Neural progenitor cell (in vitro differentiated cells): Measurements from ENCODE around the gene GPS1. TPM values are rescaled to one million over a fixed set of nuclear protein-coding genes. Genes with fewer than 3 reads are reported as not detected.

Experiments
- DNase-seq: peaks from one replicate; pipeline ENCODE4 v3.0.0-alpha.2; 2016; ENCODE audit warnings: low spot score
- H2AFZ ChIP-seq: fragments of 200-600 bp; sonication (generic); replicated peaks from 2 replicates; pipeline ENCODE4 v1.6.1; 2016; ENCODE audit warnings: antibody characterized with exemption
- H3F3A ChIP-seq: fragments of 200-600 bp; sonication (generic); 2 replicates; pipeline ENCODE4 v1.6.1; 2016; ENCODE audit warnings: antibody characterized with exemption, low read depth
- H3K27ac ChIP-seq: fragments of 200-600 bp; sonication (generic); 2 replicates; pipeline ENCODE4 v1.5.1; 2016; ENCODE audit warnings: mild to moderate bottlenecking
- H3K27me3 ChIP-seq: fragments of 200-600 bp; sonication (generic); 2 replicates; pipeline ENCODE4 v1.6.1; 2016; ENCODE audit warnings: mild to moderate bottlenecking, moderate library complexity
- H3K36me3 ChIP-seq: fragments of 200-600 bp; sonication (generic); 2 replicates; pipeline ENCODE4 v1.5.1; 2016
- H3K4me1 ChIP-seq: fragments of 200-600 bp; sonication (generic); 2 replicates; pipeline ENCODE4 v1.6.1; 2016; ENCODE audit warnings: mixed run types
- H3K4me2 ChIP-seq: fragments of 200-600 bp; sonication (generic); 2 replicates; pipeline ENCODE4 v1.6.1; 2016
- H3K4me3 ChIP-seq: fragments of 200-600 bp; sonication (generic); 2 replicates; pipeline ENCODE4 v1.5.1; 2016
- H3K79me2 ChIP-seq: fragments of 200-600 bp; sonication (generic); 2 replicates; pipeline ENCODE4 v1.6.1; 2016; ENCODE audit warnings: low read depth
- H3K9ac ChIP-seq: fragments of 200-600 bp; sonication (generic); 2 replicates; pipeline ENCODE4 v1.6.1; 2016
- H3K9me3 ChIP-seq: fragments of 200-600 bp; sonication (generic); 2 replicates; pipeline ENCODE4 v1.5.1; 2016; ENCODE audit warnings: low read depth
- H4K20me1 ChIP-seq: fragments of 200-600 bp; sonication (generic); 2 replicates; pipeline ENCODE4 v1.6.1; 2016; ENCODE audit warnings: low read depth
- H3K27ac Mint-ChIP-seq: 3 replicates; pipeline ENCODE4 v1.8.0; 2021; ENCODE audit warnings: mixed read lengths
- H3K27me3 Mint-ChIP-seq: 2 replicates; pipeline ENCODE4 v1.8.0; 2022; ENCODE audit warnings: low read depth, mild to moderate bottlenecking, inconsistent platforms, moderate library complexity, mixed read lengths; ENCODE audit not compliant: insufficient read depth
- H3K36me3 Mint-ChIP-seq: 3 replicates; pipeline ENCODE4 v1.8.0; 2021; ENCODE audit warnings: mixed read lengths
- H3K4me1 Mint-ChIP-seq: 3 replicates; pipeline ENCODE4 v1.8.0; 2021; ENCODE audit warnings: mixed read lengths
- H3K4me3 Mint-ChIP-seq: 3 replicates; pipeline ENCODE4 v1.8.0; 2021; ENCODE audit warnings: mild to moderate bottlenecking, moderate library complexity, mixed read lengths
- H3K9me3 Mint-ChIP-seq: 3 replicates; pipeline ENCODE4 v1.8.0; 2020; ENCODE audit warnings: mixed read lengths
- EZH2 ChIP-seq: fragments of 200-600 bp; sonication (generic); IDR thresholded peaks from 2 replicates; pipeline ENCODE4 v1.6.1; 2017; ENCODE audit warnings: antibody characterized with exemption, mild to moderate bottlenecking, moderate library complexity
- EZH2phosphoT487 ChIP-seq: fragments of 200-600 bp; sonication (generic); IDR thresholded peaks from 2 replicates; pipeline ENCODE4 v1.6.1; 2017; ENCODE audit warnings: antibody characterized with exemption
- total RNA-seq: library from RNA; depleted of rRNA; stranded (reverse); fragments of >200 nt; gene quantifications from 2 replicates; pipeline ENCODE4 v1.2.3, GENCODE V29; 2015; ENCODE audit warnings: low replicate concordance
- TF ChIP-seq, protein P1 (sequence below): fragments of 200-600 bp; sonication (generic); IDR thresholded peaks from 2 replicates; pipeline ENCODE4 v1.5.1; 2017; ENCODE audit warnings: antibody characterized with exemption, mild to moderate bottlenecking

The GPS1 gene
- total RNA-seq, 1 donor from 2014 or later: 86.6 TPM

DNA sequence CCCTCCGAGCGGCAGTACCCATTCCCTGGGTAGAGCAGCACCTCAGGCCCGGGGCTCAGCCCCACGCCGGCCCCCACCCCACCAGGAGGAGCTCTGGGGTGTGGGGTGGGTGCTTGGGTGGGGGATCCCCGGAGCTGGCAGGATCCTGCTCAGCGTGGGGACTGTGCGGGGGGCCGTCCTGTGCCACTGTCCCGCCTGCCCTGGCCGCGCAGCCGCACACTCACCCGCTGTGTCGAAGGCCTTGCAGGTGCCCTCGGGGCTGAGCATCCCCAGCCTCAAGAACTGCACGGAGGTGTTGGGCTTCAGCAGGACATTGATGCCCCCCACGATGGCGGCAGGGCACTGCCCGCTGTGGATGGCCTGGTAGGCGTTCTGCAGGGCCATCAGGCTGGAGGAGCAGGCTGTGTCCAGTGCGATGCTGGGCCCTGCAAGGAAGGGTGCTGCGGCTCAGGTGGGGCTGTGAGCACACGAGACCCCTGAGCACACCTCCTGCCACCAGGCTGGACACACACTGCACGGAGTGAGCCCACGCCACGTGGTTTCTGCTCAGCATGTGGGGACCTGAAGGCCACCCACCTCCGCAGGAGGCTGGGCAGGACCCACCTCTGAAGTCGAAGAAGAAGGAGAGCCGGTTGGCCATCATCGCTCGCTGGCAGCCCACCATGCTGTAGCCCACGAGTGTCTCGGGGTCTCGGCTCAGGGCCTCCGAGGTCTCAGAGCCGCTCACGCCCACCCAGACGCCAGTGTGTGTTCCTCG is 41.5 kb downstream of the GPS1 start:
- Histone ChIP-seq H3K4me2 (no peak overlapping the region), H2AFZ (no peak overlapping the region), H3K27me3 (no peaks in the 10 kb centered on the region), H3K27ac (no peak overlapping the region), H3F3A (peaks cover 2% of the 10 kb centered on the region), H3K9ac (no peak overlapping the region), H3K4me3 (no peak overlapping the region), H3K9me3 (no peaks in the 10 kb centered on the region), H3K36me3 (no peaks in the 10 kb centered on the region), H3K4me1 (peaks cover 18% of the 10 kb centered on the region), H3K79me2 (peaks cover 70% of the 10 kb centered on the region), H4K20me1 (peaks cover 88% of the 10 kb centered on the region)
- TF ChIP-seq, protein P1, sequence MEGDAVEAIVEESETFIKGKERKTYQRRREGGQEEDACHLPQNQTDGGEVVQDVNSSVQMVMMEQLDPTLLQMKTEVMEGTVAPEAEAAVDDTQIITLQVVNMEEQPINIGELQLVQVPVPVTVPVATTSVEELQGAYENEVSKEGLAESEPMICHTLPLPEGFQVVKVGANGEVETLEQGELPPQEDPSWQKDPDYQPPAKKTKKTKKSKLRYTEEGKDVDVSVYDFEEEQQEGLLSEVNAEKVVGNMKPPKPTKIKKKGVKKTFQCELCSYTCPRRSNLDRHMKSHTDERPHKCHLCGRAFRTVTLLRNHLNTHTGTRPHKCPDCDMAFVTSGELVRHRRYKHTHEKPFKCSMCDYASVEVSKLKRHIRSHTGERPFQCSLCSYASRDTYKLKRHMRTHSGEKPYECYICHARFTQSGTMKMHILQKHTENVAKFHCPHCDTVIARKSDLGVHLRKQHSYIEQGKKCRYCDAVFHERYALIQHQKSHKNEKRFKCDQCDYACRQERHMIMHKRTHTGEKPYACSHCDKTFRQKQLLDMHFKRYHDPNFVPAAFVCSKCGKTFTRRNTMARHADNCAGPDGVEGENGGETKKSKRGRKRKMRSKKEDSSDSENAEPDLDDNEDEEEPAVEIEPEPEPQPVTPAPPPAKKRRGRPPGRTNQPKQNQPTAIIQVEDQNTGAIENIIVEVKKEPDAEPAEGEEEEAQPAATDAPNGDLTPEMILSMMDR: no peak
- TF ChIP-seq EZH2phosphoT487 (no peak), EZH2 (no peak)
- H3K9me3 Mint-ChIP-seq: no peaks in the 10 kb centered on the region
- H3K4me1 Mint-ChIP-seq: peaks cover 2% of the 10 kb centered on the region
- H3K27me3 Mint-ChIP-seq: peaks cover 2% of the 10 kb centered on the region
- H3K36me3 Mint-ChIP-seq: peaks cover 2% of the 10 kb centered on the region
- H3K4me3 Mint-ChIP-seq: no peak overlapping the region
- no peak overlapping the region for H3K27ac Mint-ChIP-seq
- no peak for DNase-seq

DNA sequence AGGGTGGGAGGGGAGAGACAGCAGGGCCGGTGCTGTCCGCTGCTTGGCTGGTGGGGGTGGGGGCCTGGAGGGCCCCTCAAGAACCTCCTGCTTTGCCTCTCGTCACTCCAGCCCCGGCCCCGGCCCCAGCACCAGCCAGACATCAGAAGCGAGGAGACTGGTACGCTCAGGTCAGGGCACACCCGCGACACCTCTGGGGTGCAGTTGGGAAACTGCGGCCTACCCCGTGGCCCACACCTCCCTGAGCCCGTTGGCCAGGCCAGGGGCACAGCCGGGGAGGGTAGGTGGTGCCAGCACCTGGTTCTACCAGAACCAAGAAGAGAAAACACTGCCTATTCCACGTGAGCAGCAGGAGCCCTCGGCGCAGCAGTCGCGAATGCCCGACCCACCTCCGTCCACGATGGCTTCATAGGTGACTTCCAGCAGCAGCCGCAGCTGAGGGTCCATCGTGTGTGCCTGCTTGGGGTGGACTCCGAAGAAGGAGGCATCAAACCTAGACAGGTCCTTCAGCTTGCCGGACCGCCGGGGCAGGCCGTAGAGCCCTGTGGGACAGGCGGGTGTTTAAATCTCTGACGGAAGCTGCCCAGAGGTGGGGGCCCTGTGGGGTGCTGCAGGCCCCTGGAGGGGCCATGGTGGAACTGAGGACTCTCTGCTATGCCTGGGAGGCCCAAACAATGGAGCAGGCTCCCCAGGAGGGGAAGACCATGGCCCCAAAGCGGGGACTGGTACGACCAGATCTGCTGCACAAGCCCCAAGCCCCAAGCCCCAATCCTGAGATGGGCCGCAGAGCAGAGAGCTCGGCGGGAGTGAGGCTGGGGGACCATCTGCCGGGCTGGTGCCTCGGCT is 43.5 kb downstream of the GPS1 start:
- no peak overlapping the region for H3K27ac Mint-ChIP-seq
- H3K9ac ChIP-seq: no peak overlapping the region

DNA sequence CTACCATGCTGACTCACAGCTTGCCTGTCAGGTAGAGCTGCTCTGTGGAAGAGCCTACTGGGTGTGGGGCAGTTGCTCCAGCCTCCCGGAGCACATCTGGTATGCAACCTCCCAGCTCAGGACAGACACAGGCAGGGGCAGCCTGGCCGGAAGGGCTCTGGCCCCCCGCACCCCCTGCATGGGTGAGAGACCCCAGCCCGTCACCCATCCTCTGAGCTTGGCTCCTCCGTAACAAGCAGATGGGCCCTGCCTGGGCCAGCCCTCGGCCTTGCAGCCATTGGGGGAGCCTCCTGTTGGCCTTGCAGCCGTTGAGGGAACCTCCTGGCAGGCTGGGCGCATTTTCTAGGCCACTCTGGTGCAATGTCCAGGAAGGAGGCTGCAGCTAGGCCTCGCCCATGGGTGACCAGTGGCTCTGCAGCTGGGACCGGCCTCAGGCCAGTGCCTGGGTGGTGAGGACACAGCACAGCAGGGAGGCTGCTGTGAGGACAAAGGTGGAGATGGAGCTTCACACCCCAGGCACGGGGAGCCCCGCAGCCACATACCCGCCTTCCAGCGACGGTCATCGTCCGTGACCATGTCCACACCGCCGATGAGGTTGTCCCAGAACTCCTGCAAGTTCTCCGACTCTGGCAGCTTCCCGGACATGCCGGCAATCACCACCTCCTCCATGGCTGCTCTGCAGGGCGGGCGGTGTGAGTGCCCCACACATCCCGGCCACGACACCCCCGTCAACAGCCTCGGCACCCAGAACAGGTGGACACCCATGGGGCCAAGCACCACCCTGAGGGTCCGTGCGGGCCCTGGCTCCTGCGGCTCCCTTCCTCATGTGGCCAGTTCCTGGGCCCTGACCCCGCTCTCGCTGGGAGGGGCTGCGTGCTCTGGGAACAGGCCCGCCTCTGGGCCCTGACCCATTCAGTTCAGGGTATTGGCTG is 44.3 kb downstream of the GPS1 start:
- peaks cover 17% of the 10 kb centered on the region for H3F3A ChIP-seq
- peaks cover 61% of the 10 kb centered on the region for H4K20me1 ChIP-seq
- Mint-ChIP-seq H3K4me1 (peaks cover 13% of the 10 kb centered on the region), H3K36me3 (peaks cover 2% of the 10 kb centered on the region), H3K27me3 (peaks cover 4% of the 10 kb centered on the region), H3K9me3 (no peaks in the 10 kb centered on the region), H3K27ac (no peak overlapping the region), H3K4me3 (peak overlapping the region; percentile 83)
- H3K27me3 ChIP-seq: no peaks in the 10 kb centered on the region
- H3K9ac ChIP-seq: peak overlapping the region; percentile 99
- no peaks in the 10 kb centered on the region for H3K9me3 ChIP-seq
- peak overlapping the region; percentile 100 for H3K4me3 ChIP-seq
- TF ChIP-seq EZH2: no peak
- TF ChIP-seq EZH2phosphoT487: no peak
- TF ChIP-seq, protein P1: no peak
- no peak overlapping the region for H2AFZ ChIP-seq
- H3K27ac ChIP-seq: peak overlapping the region; percentile 49
- no peak for DNase-seq
- H3K79me2 ChIP-seq: peaks cover 89% of the 10 kb centered on the region
- H3K4me2 ChIP-seq: peak overlapping the region; percentile 96
- H3K36me3 ChIP-seq: no peaks in the 10 kb centered on the region
- peaks cover 31% of the 10 kb centered on the region for H3K4me1 ChIP-seq

More for the DNA sequence above, 43.5 kb downstream of the GPS1 start:
- peak overlapping the region; percentile 96 for H3K4me2 ChIP-seq
- peaks cover 13% of the 10 kb centered on the region for H3F3A ChIP-seq
- H3K4me1 ChIP-seq: peaks cover 28% of the 10 kb centered on the region
- no peaks in the 10 kb centered on the region for H3K9me3 ChIP-seq
- no peak overlapping the region for H3K27ac ChIP-seq
- peaks cover 7% of the 10 kb centered on the region for H3K4me1 Mint-ChIP-seq
- peaks cover 84% of the 10 kb centered on the region for H3K79me2 ChIP-seq
- H3K36me3 ChIP-seq: no peaks in the 10 kb centered on the region
- TF ChIP-seq EZH2: no peak
- peak overlapping the region; percentile 83 for H3K4me3 Mint-ChIP-seq
- H2AFZ ChIP-seq: no peak overlapping the region
- H3K9me3 Mint-ChIP-seq: no peaks in the 10 kb centered on the region
- H4K20me1 ChIP-seq: peaks cover 70% of the 10 kb centered on the region
- H3K4me3 ChIP-seq: peak overlapping the region; percentile 100
- peaks cover 4% of the 10 kb centered on the region for H3K27me3 Mint-ChIP-seq
- peaks cover 2% of the 10 kb centered on the region for H3K36me3 Mint-ChIP-seq
- DNase-seq: no peak
- no peaks in the 10 kb centered on the region for H3K27me3 ChIP-seq
